Measurements from ENCODE around the gene RIMBP2.

Gene RIMBP2

DNA sequence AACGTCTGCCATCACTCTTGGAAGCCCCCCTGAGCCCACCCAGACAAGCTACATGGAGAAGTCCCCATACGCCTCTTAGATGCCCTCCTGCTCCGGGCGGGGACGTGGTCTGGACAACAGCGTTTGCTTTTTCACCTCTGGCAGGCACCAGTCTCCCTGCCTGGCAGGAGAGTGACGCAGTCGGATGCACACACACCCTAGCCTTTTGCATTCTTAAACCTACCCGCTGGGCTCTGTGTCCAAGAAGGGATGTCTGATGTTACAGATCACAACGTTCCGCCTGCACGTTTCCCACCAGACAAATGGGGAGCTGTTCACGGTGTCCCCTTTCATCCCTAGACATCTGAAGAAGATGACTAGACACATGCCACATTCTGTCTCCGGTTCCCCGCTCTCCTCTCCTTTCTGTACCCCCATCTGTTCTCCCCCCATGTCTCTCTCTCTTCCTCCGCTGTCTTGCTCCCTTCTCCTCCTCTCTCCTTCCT, 100.2 kb downstream of the RIMBP2 start:
- Histone ChIP-seq H3K4me3 (no peak overlapping the region), H3K27ac (no peak overlapping the region)

DNA sequence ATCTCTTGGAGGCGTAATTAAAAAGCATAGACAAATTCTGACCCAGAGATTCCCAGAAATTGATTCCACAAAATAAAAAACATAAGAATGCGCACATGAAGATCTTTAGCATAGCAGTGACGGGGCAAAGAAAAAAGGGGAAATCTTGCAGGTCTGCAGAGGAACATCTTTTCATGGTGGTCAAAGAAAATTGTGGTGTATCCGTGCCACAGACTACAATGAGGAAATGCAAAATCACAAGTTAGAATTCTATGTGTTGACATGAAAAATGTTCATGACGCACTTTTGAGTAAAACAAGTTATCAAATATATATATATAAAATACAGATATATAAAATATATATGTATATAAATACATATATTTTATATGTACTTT, 101.6 kb downstream of the RIMBP2 start:
- Histone ChIP-seq H3K27ac (no peak overlapping the region), H3K4me3 (no peak overlapping the region)

DNA sequence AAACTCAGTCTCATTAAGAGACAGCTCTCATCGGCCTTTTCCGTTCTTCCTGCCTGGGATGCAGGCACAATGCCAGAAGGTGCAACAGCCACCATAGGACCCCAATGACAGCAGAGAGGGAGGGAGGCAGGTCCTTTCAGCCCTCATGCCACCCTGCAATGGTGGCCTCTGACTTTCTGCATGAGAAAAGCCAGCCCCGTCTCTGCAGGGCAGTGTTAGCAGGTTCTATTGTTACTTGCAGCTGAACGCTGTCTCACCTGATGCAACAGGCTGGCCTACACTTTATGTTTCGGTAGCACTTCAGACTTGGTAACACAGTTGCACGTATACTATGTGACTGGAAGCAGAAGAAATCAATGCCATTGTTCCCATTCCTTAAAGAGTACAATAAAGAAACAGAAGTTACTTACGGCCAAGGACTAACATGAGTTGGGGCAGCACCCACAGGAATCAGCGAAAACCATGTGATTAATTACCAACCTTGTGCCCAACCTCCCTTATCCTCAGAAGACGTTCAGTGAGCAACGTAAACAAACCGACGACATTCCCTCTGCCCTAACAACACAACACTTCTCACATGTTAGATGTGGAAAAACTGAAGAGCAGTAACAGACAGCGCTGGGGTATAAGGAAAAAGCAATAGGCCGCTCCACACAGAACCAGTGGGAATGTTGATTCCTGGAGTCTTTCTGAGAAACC, 102.1 kb downstream of the RIMBP2 start:
- no peak overlapping the region for H3K4me3 ChIP-seq
- no peak overlapping the region for H3K27ac ChIP-seq

DNA sequence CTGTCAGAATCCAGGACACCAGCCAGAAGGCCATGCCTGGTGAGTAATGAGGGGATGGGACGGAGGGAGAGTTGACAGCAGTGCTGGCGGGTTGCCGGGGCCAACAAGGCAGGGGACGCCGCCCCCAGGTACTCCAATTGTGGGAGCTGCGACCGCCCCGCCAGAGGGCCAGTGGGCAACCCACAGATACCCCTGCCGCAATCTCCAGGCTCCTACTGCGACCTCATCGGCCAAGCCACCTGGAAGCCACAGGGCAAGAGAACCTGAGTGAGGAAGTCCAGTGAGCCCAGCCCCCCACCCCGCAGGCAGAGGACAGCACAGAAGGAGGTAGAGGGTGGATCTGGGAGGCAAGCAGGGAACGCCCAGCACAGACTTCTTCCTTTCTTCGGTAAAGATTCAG, 103.0 kb downstream of the RIMBP2 start:
- no peak overlapping the region for H3K27ac ChIP-seq

DNA sequence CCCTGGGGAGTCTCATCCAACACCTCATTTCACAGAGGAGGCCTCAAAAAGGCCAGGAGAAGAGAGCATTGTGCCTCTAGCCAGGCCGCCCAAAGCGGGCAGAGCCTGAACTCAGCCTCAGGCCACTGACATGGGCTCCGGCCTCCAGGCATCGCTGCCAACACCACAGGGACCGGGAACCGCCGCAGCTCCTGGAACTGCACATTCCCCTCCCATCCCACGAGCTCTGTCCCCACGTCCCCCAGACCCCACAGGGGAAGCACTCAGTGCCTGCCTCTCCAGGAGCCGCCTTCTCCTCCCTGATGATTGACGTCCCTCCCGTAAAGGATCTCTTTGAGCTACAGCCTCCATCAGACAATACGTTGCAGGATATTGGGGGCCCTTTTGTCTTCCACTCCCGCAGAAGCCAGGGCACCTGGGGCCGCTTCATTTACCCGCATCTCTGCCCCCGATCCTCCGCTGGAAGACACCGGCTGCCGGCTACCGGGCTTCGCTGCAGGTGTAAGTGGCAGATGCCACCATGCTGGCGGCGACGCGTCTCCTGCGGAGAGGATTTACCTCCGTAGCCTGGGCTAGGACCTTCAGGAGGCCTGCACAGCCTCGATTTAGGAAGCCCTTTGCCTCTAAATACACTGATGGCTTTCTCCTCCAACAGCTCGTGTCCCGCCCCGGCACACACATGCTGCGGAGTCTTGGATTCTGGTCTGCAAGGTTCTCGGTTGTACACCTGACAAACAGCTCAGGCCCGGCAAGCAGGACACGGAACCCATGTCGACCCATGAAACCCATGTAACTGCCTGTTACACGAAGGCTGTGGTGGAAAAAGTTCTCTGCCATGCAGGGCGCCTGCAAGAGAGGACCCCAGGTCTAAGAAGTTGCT, 104.8 kb downstream of the RIMBP2 start:
- no peak overlapping the region for H3K27ac ChIP-seq

More for the DNA sequence above, 103.0 kb downstream of the RIMBP2 start:
- no peak overlapping the region for H3K4me3 ChIP-seq

DNA sequence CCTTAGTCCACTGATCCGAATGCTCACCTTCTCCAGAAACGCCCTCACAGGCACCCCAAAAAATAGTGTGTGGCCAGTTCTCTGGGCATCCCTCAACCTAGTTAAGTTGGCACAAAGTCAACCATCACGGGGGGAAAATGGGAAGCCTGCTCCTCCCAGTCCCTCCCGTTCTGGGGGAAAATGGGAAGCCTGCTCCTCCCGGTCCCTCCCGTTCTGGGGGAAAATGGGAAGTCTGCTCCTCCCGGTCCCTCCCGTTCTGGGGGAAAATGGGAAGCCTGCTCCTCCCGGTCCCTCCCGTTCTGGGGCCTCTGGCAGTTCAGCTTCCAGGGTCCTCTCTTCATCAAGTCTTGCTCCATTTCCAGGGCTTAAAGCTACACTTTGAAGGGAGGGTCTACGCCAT, 106.1 kb downstream of the RIMBP2 start:
- H3K4me3 ChIP-seq, result no peak overlapping the region
- no peak overlapping the region for H3K27ac ChIP-seq

More for the DNA sequence above, 104.8 kb downstream of the RIMBP2 start:
- no peak overlapping the region for H3K4me3 ChIP-seq

DNA sequence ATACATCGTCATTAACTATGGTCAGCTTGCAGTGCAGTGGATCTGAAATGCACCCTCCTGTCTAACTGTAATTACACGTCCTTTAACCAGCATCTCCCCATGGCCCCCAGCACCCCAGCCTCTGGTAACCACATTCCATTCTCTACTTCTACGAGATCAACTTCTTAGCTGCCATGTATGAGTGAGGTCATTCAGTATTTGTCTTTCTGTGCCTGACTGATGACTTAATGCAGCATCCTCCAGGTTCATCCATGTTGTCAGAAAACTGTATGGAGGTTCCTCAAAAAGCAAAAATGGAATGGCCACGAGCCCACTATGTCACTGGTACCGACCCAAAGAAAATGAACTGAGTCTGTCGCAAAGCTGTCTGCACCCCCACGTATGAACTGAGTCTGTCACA, 107.3 kb downstream of the RIMBP2 start:
- no peak overlapping the region for H3K27ac ChIP-seq

DNA sequence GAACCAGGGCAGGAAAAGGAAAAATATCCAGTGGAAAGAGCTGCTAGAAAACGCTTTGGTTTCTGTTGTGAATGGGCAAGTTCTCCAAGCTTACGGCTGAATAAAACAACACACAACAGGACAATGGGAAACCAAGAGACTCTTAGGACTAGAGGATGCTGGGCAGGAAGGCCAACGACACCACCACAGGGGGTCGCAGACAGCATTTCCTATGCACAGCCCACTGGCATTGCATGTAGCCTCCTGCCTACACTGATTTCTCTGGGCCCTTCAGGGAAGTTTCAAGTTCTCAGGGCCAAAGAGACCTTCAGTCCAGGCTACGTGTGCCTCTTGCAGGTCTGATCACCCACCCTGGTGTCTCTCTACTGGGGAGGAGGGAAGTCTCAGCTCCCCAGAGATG, 108.0 kb downstream of the RIMBP2 start:
- Histone ChIP-seq H3K4me3 (no peak overlapping the region), H3K27ac (no peak overlapping the region)

More for the DNA sequence above, 107.3 kb downstream of the RIMBP2 start:
- H3K4me3 ChIP-seq, result no peak overlapping the region

DNA sequence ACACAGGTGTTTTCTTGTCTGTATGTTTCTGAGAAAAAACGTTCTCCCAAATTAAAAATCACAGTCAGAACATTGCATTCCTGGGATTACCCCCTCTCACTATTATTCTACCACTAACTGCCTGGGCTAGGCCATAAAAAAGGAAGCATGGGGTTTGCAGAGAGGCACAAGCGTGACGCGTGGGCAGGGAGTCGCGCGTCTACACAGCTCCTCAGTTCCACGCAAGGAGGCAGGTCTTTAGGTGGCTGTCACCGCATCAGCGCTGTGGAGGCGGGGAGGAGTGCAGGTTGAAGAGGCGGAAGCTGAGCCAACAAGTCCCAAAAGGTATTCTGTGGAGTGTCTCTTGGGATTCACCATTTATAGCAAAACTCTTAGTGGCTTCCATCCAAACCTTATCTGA, 109.9 kb downstream of the RIMBP2 start:
- Histone ChIP-seq H3K4me3 (no peak overlapping the region), H3K27ac (no peak overlapping the region)

DNA sequence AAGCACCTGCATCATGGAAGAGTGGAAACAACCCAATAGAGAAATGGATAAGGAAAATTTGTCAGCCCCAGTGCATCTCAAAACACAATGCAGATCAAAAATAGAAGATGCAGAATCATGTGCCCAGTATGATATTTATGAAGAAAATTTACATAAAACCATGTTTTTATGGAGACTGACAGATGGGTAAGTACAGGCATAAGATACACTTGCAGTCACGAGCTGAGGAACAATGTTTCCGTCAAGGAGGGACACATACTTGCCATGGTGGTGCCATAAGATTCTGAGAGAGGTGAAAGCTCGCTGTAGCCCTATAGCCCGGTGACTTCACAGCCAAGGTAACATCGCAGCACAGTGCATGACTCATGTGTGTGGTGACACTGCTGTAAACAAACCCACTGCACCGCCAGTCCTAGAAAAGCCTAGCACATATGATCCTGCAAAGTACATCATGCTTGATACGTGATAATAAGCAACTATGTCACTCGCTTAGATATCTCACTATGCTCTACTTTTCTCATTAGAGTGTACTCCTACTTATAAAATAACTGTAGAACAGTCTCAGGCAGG, 112.6 kb downstream of the RIMBP2 start:
- no peak overlapping the region for H3K4me3 ChIP-seq
- H3K27ac ChIP-seq, result no peak overlapping the region

DNA sequence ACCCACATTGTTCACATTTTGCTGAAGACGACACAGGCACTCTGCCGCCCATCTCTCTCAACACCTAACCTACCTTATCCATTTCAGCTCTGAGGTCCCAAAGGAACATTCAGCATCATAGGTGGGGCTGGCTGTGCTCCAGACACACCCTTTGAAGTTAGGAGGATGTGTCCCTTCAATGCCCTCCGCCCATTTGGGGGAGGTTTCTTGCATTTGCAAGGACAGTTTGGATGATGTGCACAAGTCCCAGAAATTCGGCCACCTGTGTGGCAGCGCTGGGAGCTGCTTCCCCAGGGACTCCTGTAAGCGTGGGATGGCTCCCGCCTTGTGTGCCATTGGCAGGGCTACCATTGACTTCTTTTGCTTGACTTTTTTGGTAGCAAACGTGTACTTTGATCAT, 113.8 kb downstream of the RIMBP2 start:
- Histone ChIP-seq H3K27ac (no peak overlapping the region), H3K4me3 (no peak overlapping the region)

DNA sequence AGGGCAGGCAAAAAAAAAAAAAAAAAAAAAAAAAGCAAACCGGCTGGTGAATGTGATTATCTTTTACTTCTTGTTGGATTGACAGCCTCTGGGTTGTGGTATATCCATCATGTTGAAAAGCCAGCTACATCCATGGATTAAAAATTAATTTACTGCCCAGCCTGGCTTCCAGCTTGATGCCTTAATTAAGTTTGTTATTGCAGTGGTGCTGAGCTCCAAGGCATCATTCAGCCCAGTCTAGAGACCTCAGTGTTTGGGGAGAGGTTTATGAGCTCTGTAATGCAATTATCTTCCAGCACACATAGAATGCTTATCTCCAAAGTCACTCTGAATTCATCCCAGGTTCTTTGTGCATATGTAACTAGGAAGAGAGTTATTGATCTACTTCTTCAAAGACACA, 114.8 kb downstream of the RIMBP2 start:
- Histone ChIP-seq H3K27ac (no peak overlapping the region), H3K4me3 (no peak overlapping the region)

DNA sequence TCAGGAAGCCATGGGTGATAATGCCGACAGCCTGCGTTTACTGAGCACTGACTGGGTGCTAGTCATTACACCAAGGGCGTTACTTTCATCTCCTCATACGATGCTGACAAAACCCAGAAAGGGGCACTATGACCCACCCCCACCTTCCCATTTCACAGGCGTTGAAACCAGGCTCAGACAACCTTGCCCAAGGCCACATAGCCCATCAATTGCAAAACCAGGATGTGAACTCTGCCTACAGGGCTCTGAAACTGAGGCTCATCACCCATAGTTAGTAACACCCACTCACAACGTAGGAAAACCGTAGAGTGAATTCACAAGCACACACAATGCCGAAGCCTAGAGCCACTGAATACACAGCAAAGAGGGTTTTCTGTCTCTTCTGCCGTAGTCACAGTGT, 119.9 kb downstream of the RIMBP2 start:
- no peak overlapping the region for H3K27ac ChIP-seq

DNA sequence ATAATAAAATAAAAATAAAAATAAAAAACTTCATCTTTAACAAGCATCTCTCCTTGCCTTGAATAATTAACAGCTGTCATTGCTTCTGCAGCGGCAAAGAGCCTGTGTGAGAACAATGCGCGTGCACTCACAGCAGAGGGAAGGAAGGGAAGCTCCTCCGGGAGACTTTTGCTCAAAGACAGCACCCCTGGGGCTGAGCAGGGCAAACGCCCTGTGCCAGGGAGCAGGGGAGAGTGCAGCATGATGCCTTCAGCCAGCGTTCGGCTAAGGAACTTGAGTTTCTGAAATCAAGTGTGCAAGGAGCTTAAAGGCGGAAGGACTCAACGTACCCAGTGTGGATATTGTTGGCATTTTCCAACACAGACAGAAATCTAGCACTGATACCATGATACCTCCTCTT, 120.5 kb downstream of the RIMBP2 start:
- H3K4me3 ChIP-seq, result no peak overlapping the region
- no peak overlapping the region for H3K27ac ChIP-seq

More for the DNA sequence above, 119.9 kb downstream of the RIMBP2 start:
- no peak overlapping the region for H3K4me3 ChIP-seq

DNA sequence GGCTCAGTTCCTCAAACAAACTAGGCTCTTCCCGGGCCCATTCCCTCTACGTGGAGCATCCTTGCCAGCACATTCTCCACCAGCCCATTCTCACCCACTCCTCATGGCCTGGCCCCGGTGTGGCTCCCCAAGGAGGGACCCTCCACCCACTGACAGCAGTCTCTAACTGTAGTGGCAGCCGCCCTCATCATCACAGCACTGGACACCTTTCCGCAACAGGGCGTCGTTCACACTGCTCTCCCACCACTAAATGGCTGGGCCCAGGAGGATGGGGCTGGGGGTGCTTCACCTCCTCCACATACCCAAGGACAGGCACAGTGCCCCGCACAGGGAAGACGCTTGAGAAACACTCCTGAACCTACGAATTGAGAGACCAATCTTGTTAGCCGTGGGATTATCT, 123.0 kb downstream of the RIMBP2 start:
- H3K27ac ChIP-seq, result no peak overlapping the region
- no peak overlapping the region for H3K4me3 ChIP-seq

DNA sequence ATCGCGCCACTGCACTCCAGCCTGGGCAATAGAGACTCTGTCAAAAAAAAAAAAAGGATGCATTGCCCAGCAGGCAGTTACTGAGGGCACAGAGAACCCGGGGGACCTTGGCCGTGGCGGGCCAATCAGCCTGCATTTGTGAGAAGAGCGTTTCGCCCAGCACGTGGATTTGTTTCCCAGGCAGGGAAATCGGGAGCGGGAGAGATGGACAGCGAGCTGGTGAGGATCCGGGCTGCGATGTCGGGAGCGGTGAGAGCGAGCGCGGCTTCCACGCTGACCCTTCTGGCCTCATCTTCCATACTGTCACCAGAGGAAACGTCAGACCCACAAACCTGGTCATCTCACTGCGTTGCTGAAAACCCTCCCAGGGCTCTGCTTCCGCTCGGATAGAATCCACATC, 123.5 kb downstream of the RIMBP2 start:
- Histone ChIP-seq H3K27ac (no peak overlapping the region), H3K4me3 (no peak overlapping the region)

DNA sequence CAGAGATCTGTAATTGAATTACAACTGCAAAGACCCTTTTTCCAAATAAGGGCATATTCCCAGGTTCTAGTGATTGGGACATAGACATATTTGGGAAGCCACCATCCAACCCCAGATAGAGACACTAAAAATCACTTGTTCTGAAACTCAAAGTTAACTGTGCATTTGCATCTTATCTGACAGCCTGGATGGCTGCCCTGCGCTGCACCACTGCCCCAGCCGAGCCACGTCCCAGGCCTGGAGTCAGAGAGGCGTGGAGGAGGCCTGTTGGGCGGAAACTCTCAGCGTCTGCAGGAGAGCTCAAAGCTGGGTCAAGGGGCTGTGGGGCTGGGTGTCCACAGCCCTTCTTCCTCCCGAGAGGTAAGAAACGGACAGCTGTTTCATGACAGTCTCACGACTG, 124.4 kb downstream of the RIMBP2 start:
- Histone ChIP-seq H3K4me3 (no peak overlapping the region), H3K27ac (no peak overlapping the region)

DNA sequence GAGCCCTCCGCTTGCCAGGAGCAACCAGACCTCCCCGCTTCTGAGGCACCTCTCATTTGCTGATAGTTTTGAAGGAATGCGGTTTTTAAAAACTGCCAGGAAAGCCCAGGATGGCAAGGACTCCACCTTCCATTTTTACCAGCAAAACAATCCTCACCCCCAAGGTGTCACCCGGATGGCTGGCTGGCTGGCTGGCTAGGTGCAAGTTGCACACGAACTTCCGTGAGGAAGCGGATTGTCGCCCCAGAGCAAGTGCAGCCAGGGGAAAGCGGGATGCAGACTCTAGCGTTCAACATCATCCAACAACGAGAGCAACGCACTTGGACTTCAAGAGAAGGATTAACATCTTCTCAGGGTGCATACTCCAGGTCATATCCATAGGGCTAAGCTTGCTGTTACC, 125.4 kb downstream of the RIMBP2 start:
- no peak overlapping the region for H3K27ac ChIP-seq
- no peak overlapping the region for H3K4me3 ChIP-seq

DNA sequence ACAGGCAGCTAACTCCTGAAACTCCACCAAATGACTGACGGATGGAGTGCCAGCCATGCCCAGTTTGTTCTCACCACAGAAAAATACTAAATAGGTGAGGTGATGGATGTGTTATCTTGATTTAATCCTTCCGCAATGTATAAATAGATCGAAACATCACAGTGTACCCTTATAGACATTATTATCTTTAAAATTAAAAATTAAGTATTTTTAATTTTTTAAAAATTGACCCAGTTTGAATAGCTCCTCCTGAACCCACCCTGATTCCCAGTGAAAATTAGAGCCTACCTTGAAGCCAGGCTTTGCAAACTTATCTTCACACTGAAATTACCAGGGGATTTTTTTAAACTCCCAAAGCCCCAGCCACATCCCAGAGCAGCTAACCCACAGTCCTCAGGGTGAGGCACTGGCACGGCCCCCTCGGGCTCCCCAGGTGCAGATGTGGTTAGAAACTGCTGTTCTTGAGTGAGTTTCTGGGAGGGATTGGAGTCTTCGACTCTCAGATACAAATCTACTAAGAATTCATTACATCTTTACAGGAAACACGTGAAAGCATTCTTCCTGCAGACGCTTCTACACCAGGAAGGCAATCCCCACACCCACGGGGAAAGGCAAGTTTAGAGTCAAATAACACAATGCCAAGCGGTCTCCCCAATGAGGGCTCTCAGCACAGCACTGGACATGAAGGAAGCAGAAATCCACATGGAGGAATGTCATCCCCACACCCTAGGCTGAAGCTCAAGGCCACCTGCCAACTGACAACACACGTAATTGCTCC, 126.4 kb downstream of the RIMBP2 start:
- Histone ChIP-seq H3K27ac (no peak overlapping the region), H3K4me3 (no peak overlapping the region)

All from skin epidermis (tissue), 12 donors.